MG63 (cell line): ENCODE data around the gene UNC119B. TPM values are rescaled to one million over a fixed set of nuclear protein-coding genes. Genes with fewer than 3 reads are reported as not detected.

Source experiments
- DNase-seq: peaks from one replicate; pipeline ENCODE4 v3.0.0-alpha.2; 2020
- H3K27me3 ChIP-seq: fragments of 250-450 bp; sonication (Bioruptor Pico); 2 replicates; pipeline ENCODE4 v1.5.1; 2020; ENCODE audit warnings: mild to moderate bottlenecking, moderate library complexity
- H3K36me3 ChIP-seq: fragments of 250-450 bp; sonication (Bioruptor Pico); 2 replicates; pipeline ENCODE4 v1.5.1; 2020; ENCODE audit warnings: mild to moderate bottlenecking, moderate library complexity
- H3K4me3 ChIP-seq: fragments of 250-450 bp; sonication (Bioruptor Pico); 2 replicates; pipeline ENCODE4 v1.5.1; 2020; ENCODE audit warnings: mild to moderate bottlenecking, moderate library complexity
- H3K9me3 ChIP-seq: fragments of 250-450 bp; sonication (Bioruptor Pico); 2 replicates; pipeline ENCODE4 v1.5.1; 2020; ENCODE audit warnings: mild to moderate bottlenecking, moderate library complexity
- total RNA-seq: library from RNA; depleted of rRNA; stranded (reverse); fragments of >200 nt; shearing (Covaris generic); gene quantifications from 2 replicates; pipeline ENCODE4 v1.2.3, GENCODE V29; 2014; ENCODE audit warnings: low replicate concordance

Gene UNC119B
- total RNA-seq, 1 experiment from 2014 or later: 30.8 TPM

GRCh38 chr12:120686151-120686689 lies 24.0 kb upstream of the UNC119B start:
- no peaks in the 10 kb centered on the region for H3K27me3 ChIP-seq
- peaks cover 15% of the 10 kb centered on the region for H3K36me3 ChIP-seq
- no peaks in the 10 kb centered on the region for H3K9me3 ChIP-seq
- peak overlapping the region; percentile 66 for H3K4me3 ChIP-seq
- DNase-seq: peak; percentile 97

DNA sequence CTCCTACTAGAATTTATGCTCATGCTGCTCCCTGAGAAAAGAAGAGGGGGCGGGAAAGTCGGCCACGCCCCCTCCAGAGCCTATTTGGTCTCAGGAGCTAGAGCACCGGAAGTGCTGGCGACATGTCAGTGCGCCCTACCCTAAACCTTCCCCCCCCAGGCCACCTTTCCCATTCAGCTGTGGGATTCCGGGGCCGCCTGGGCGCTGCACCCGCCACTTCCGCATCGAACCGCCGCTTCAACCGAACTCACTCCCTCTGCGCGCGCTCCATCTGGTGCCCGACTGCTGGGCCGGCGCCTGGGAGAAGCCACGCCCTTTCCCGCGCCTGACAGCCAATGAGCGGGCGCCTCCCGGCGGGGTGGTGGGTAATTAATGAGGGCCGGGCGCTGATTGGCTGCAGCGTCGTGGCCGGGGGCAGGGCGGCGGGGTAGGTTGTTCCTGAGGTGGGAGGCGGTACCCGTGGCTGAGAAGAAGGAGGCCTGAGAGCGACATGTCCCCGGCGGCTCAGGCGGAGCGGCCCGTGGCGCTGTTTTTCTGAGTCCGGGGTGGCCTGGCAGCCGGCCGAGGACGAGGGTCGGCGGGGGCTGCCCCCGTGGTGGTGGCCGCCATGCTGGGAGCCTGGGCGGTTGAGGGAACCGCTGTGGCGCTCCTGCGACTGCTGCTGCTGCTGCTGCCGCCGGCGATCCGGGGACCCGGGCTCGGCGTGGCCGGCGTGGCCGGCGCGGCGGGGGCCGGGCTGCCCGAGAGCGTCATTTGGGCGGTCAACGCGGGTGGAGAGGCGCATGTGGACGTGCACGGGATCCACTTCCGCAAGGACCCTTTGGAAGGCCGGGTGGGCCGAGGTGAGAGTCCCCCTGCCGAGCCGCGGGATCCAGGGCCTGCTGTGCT lies 23.3 kb upstream of the UNC119B start, which contains the start of gene MLEC:
Gene MLEC, plus strand, starts transcription at position 460 of the 888 bp plus-strand sequence. Its CDS starts 148 bp downstream, at position 608.
- H3K9me3 ChIP-seq: no peaks in the 10 kb centered on the region
- no peaks in the 10 kb centered on the region for H3K27me3 ChIP-seq
- peak; percentile 98 for DNase-seq
- H3K36me3 ChIP-seq: peaks cover 18% of the 10 kb centered on the region
- H3K4me3 ChIP-seq: peak within 1 kb of the TSS; percentile 66

DNA sequence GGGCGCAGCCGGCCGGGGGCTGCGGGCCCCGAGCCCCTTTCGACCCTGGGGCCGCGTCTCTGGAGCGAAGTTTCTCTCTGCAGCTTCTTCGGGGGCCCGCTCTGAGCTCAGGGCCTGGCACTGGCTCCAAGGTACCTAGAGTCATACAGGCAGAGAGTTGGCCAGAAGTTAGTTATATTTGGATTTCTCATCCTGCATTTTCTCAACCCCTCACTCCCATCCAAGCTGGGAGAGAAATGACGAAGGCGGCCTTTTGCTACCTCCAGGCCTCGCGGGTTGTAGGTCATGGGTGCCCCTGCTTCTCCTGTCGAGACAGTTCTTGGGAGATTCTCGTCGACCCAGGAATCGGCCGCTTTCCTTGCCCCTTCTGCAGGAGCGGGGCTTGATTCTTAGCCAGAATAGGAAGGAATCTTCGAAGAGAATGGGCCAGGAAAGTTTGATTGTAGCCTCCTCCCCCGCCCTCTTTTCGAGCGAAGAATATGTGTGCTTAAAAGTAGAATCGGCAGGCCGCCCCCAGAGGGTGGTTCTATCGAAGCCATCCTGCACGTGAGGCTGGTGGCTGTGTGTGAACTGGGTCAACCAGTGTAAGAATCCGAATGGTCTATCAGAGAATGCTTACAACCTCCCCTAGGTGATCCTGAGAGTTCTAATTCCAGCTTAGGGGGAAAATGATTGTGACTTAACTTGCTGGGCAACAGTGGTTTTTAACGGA lies 22.5 kb upstream of the UNC119B start:
- DNase-seq: peak; percentile 32
- H3K36me3 ChIP-seq: peaks cover 18% of the 10 kb centered on the region

GRCh38 chr12:120688527-120689071 lies 21.7 kb upstream of the UNC119B start:
- Histone ChIP-seq H3K27me3 (no peaks in the 10 kb centered on the region), H3K4me3 (peak overlapping the region; percentile 66), H3K9me3 (no peaks in the 10 kb centered on the region), H3K36me3 (peaks cover 24% of the 10 kb centered on the region)
- peak; percentile 20 for DNase-seq

More for the DNA sequence above, 22.5 kb upstream of the UNC119B start:
- Histone ChIP-seq H3K4me3 (peak overlapping the region; percentile 66), H3K27me3 (no peaks in the 10 kb centered on the region), H3K9me3 (no peaks in the 10 kb centered on the region)

- DNase-seq: no peak
- Histone ChIP-seq H3K4me3 (peak overlapping the region; percentile 66), H3K36me3 (peaks cover 32% of the 10 kb centered on the region), H3K27me3 (no peaks in the 10 kb centered on the region), H3K9me3 (no peaks in the 10 kb centered on the region)
Measured at GRCh38 chr12:120689397-120690082, 20.7 kb upstream of the UNC119B start.

- Histone ChIP-seq H3K9me3 (no peaks in the 10 kb centered on the region), H3K27me3 (no peaks in the 10 kb centered on the region), H3K36me3 (peaks cover 38% of the 10 kb centered on the region), H3K4me3 (no peak overlapping the region)
- no peak for DNase-seq
Measured at GRCh38 chr12:120690083-120690450, 20.2 kb upstream of the UNC119B start.

GRCh38 chr12:120690978-120691377 lies 19.3 kb upstream of the UNC119B start:
- H3K4me3 ChIP-seq: no peak overlapping the region
- H3K27me3 ChIP-seq: no peaks in the 10 kb centered on the region
- no peaks in the 10 kb centered on the region for H3K9me3 ChIP-seq
- H3K36me3 ChIP-seq: peaks cover 47% of the 10 kb centered on the region
- no peak for DNase-seq

- DNase-seq: no peak
Measured at GRCh38 chr12:120692524-120693033, 17.7 kb upstream of the UNC119B start.

GRCh38 chr12:120693848-120694247 lies 16.4 kb upstream of the UNC119B start:
- no peak for DNase-seq

More at GRCh38 chr12:120692524-120693033, 17.7 kb upstream of the UNC119B start:
- H3K27me3 ChIP-seq: no peaks in the 10 kb centered on the region
- no peak overlapping the region for H3K4me3 ChIP-seq
- no peaks in the 10 kb centered on the region for H3K9me3 ChIP-seq
- H3K36me3 ChIP-seq: peaks cover 63% of the 10 kb centered on the region

GRCh38 chr12:120696626-120697025 lies 13.6 kb upstream of the UNC119B start:
- peaks cover 69% of the 10 kb centered on the region for H3K36me3 ChIP-seq
- no peaks in the 10 kb centered on the region for H3K9me3 ChIP-seq
- H3K4me3 ChIP-seq: no peak overlapping the region
- no peak for DNase-seq
- no peaks in the 10 kb centered on the region for H3K27me3 ChIP-seq

More at GRCh38 chr12:120693848-120694247, 16.4 kb upstream of the UNC119B start:
- no peak overlapping the region for H3K4me3 ChIP-seq
- H3K27me3 ChIP-seq: no peaks in the 10 kb centered on the region
- H3K9me3 ChIP-seq: no peaks in the 10 kb centered on the region
- peaks cover 72% of the 10 kb centered on the region for H3K36me3 ChIP-seq

DNA sequence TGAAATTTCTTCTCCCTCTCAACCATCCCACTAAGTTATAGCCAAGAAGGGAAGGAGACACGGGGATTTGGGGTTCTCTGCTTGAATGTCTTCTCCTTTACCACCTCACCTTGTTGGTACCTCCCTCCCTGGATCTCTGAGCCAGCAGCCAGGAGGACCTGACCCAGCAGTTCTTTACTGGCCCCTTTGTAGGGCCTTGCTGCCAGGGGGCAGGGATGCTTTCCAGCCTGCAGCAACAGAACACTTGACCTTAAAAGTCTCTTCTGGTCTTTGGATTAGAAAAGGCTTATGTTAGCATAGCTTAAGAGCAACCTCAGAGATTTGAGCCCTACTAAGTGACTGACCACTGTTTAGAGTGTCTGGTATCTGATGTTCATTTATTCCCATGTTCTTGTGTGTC lies 12.9 kb upstream of the UNC119B start:
- H3K36me3 ChIP-seq: peaks cover 73% of the 10 kb centered on the region
- no peaks in the 10 kb centered on the region for H3K9me3 ChIP-seq
- H3K4me3 ChIP-seq: no peak overlapping the region
- DNase-seq: no peak
- no peaks in the 10 kb centered on the region for H3K27me3 ChIP-seq

- H3K36me3 ChIP-seq: peaks cover 72% of the 10 kb centered on the region
- no peak overlapping the region for H3K4me3 ChIP-seq
- DNase-seq: no peak
- H3K9me3 ChIP-seq: no peaks in the 10 kb centered on the region
- no peaks in the 10 kb centered on the region for H3K27me3 ChIP-seq
Measured at GRCh38 chr12:120698665-120699064, 11.6 kb upstream of the UNC119B start.

GRCh38 chr12:120699553-120699952 lies 10.7 kb upstream of the UNC119B start:
- Histone ChIP-seq H3K36me3 (peaks cover 64% of the 10 kb centered on the region), H3K9me3 (no peaks in the 10 kb centered on the region), H3K27me3 (no peaks in the 10 kb centered on the region), H3K4me3 (no peak overlapping the region)
- DNase-seq: no peak

GRCh38 chr12:120700886-120701285 lies 9.4 kb upstream of the UNC119B start:
- Histone ChIP-seq H3K36me3 (peaks cover 53% of the 10 kb centered on the region), H3K4me3 (no peak overlapping the region), H3K9me3 (no peaks in the 10 kb centered on the region), H3K27me3 (no peaks in the 10 kb centered on the region)
- no peak for DNase-seq

DNA sequence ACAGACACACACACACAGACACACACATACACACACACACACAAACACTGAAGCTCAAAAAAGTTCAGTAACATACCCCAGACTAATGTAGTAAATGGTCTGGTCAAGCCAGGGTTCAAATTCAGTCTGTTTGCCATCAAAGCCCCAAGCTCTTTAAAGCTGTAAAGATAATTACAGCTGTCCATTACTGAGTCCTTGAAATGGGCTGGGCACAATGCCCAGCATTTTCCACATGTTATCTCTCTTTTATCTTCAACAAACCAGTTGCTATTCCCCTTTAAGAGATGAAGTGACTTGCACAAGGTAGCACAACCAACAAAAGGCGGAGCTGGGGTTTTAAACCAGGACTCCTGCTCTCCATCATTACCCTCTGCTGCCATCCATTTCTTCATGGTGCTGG lies 7.6 kb upstream of the UNC119B start:
- no peaks in the 10 kb centered on the region for H3K27me3 ChIP-seq
- H3K36me3 ChIP-seq: peaks cover 35% of the 10 kb centered on the region
- no peaks in the 10 kb centered on the region for H3K9me3 ChIP-seq
- no peak overlapping the region for H3K4me3 ChIP-seq
- no peak for DNase-seq

- Histone ChIP-seq H3K27me3 (no peaks in the 10 kb centered on the region), H3K36me3 (peaks cover 27% of the 10 kb centered on the region), H3K9me3 (no peaks in the 10 kb centered on the region), H3K4me3 (no peak overlapping the region)
- DNase-seq: no peak
Measured at GRCh38 chr12:120703311-120703942, 6.8 kb upstream of the UNC119B start.
